TTC549 (cell line): ENCODE data around the gene ST3GAL5.
"Not testable (repeated sequence)": the region's sequence is repeated elsewhere in the genome, so short reads cannot be mapped to it uniquely, and the experiment has no call there.

Experiments
- FAIRE-seq: peaks from 2 replicates; lab custom pipeline; 2012; peaks lifted over from hg19 to GRCh38; lab: Jason Lieb, UNC

Gene ST3GAL5

DNA sequence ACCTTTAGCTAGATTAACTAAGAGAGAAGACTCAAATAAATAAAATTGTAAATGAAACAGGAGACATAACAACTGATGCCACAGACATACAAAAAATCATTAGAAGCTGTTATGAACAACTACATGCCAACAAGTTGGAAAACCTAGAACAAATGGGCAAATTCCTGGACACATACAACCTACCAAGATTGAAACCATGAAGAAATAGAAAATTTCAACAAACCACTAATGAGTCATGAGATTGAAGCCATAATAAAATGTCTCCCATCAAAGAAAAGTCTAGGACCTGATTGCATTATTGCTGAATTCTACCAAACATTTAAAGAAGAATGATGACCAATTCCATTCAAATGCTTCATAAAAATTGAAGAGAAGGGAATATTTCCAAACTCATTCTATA lies 54.3 kb downstream of the ST3GAL5 start:
- FAIRE-seq: no peak

DNA sequence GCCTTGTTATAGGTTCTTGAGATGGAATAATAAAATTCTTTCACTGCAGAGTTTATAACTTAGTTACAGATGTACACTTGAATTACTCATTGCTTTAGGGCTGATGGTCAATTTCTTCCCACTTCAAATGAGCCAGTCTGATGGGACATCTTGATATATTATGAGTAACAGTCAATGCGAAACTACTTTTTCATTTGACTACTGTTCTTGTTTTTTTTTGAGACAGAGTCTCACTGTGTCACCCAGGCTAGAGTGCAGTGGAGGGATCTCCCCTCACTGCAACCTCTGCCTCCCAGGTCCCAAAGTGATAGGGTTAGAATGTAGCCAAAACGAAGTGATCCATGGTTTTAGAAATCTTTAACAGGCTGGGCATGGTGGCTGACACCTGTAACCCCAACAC lies 57.1 kb downstream of the ST3GAL5 start:
- FAIRE-seq: no peak

DNA sequence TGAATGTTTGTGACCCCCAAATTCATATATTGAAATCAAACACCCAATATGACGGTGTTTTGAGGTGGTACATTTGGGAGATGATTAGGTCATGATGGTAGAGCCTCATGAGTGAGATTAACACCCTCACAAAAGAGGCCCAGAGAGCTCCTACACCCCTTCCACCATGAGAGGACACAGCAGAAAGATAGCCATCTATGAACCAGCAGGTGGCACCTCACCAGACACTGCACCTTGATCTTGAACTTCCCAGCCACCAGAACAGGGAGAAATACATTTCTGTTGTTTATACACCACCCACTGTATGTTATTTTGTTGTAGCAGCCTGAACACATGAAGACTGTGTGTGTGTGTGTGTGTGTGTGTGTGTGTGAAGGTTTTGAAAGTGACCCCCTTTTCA lies 58.1 kb downstream of the ST3GAL5 start:
- FAIRE-seq: no peak

DNA sequence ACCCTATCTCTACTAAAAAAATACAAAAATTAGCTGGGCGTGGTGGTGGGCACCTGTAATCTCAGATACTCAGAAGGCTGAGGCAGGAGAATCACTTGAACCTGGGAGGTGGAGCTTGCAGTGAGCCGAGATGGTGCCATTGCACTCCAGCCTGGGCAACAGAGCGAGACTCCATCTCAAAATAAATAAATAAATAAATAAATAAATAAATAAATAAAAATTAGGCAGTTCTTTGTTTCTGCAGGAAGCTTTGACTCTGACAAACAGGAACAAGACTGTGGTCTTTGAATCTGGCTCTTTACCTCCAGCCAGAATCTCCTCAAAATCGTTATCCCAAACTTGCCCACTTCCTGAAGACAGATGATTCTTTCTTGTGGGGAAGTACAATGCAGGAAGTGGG lies 59.4 kb downstream of the ST3GAL5 start:
- FAIRE-seq: not testable (repeated sequence)

DNA sequence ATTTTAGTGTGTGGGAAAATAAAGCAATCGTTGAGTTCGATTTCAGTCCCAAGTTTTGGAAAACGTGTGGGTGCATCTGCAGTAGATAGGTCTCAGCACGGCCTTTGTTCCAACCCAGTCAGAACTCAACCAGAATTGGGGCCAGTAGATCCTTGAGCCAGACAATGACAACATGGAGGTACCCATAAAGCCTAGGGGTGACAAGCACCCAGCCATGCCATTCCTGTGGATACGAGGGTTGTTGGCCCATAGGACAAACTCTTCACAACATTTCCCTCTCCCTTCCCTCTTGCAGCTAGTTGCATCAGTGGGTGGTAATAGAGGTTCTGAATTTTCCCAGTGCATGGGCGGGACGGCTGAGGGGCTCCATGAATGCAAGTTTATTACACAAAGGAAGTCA lies 60.1 kb downstream of the ST3GAL5 start:
- FAIRE-seq: no peak

DNA sequence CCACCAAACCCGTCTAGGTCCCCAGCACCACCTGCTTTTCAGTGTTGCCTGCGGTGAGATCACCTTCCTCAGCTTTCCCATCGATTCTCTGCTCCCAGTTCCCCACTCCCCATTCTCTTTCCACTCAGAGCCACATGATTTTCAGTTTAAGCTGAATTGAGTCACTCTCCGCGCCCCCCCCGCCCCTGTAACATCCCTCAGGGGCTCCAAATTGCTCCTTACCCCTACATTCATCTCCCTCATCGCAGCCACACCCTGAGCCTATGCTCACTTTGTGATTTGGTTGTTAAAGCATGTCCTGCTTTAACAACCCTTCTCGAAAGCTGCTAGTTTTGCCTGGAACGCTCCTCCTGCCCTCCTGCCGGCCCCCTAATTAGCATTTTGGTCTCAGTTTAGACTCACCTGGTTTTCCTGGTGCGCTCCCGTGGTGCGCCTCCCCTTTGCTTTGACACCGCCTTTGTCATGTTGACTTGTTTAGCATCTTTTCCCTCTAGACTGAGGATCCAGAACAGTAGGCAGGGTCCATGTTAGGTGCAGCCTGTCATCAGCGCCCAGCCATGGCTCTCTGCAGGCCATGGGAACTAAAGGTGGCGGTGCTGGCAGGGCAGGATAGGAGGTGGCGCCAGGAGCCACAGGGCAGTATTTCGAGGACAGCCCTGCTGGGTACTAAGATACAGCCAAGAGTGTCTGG lies 60.8 kb downstream of the ST3GAL5 start:
- no peak for FAIRE-seq

DNA sequence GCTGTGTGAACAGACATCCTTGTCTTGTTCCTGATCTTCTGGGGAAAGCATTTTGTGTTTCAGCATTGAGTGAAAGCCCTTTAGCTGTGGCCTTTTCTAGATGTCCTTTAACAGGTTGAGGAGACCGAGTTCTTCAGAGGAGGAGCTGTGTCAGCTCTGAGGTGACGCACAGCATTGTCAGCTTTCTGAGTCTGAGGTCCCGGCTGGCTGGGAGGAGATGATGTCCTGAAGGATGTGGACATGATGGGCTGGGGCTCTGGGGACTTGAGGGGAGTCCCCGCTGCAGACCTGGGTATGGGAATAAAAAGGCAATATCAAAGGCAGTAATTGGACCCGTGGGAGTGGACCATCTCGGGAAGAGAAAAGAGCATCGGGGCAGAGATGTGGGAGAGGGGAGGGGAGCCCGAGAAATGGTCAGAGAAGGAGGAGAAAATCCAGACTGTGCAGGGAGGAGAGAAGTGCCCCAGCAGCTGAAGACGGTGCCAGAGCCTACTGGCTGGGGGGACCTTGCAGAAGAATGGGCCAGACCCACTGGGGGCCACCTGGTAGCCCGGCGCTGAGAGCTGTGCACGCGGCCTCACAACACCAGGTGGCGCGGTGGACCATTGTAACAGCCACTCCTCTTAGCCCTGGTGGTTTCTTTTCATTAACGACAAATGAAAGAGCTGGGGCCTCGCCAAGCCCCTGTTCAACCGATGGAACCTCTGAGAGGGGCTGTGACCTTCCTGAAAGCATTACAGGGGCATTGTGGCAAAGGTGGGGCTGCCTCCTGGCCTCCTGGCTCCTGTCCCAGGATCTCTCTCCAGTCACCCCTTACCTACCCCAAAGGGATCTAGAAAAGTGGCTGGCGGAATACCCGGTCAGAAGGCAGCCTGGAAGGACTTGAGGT lies 61.6 kb downstream of the ST3GAL5 start:
- no peak for FAIRE-seq

DNA sequence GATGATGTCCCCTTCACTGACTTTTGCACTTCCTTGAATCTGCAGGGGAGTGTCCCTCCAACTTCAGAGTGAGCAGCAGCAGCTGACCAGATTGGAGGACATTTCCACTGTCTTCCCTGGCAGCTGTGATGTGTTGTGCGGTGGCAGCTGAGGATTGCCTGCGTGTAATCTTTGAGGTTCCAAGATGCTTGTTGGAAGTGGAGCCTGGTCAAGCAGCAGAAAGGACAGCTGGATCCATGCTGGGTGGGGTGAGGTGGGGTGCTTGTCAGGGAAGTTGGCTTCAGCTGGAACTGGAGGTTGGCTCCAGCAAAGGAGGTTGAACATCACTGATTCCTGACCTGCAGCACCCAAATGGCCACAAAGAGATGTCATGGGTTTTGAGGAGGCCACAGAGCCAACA lies 64.8 kb downstream of the ST3GAL5 start:
- FAIRE-seq: no peak

DNA sequence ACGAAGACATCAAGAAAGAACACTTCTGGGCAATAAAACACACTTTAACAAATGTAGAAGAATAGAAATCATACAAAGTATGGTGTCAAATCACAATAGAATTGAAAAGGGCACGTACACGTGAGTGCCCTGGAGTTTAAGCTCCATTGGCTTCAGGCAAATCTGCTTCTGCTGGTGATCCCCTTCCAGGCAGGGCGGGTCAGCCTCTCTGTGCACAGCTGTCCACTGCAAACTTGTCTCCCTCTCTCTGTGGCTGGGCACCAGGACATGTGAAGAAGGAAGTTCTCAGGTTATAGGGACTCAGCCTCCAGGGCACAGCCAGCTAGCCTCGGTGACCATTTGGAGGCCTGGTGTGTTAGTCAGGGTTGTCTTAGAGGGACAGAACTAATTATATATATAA lies 66.0 kb downstream of the ST3GAL5 start:
- FAIRE-seq: no peak

DNA sequence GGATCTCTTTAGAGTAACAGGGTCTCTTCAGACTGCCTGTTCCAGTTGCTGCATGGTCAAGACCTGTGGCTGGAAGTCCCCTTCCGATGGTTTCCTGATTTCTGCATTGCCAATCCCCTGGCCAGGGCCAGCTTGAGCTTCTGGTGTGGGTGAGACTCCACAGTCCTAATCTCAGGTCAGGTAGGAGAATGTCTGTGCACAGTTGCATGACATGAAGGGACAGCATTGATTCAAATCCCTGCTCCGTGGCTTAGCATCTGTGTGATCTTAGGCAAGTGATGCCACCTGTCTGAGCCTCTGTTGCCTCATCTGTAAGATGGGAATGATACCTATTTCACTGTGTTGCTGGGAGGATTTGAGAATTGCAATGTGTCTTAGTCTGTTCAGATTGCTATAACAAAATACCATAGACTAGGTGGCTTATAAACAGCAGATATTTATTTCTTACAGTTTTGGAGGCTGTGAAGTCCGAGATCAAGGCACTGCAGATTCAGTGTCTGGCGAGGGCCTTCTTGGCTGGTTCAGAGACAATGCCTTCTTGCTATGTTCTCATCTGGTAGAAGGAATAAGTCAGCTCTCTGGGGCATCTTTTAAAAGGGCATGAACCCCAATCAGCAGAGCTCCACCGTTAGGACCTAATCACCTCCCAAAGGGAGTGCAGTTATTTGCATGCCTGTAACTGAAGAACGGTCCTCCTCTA lies 68.8 kb downstream of the ST3GAL5 start:
- FAIRE-seq: no peak

DNA sequence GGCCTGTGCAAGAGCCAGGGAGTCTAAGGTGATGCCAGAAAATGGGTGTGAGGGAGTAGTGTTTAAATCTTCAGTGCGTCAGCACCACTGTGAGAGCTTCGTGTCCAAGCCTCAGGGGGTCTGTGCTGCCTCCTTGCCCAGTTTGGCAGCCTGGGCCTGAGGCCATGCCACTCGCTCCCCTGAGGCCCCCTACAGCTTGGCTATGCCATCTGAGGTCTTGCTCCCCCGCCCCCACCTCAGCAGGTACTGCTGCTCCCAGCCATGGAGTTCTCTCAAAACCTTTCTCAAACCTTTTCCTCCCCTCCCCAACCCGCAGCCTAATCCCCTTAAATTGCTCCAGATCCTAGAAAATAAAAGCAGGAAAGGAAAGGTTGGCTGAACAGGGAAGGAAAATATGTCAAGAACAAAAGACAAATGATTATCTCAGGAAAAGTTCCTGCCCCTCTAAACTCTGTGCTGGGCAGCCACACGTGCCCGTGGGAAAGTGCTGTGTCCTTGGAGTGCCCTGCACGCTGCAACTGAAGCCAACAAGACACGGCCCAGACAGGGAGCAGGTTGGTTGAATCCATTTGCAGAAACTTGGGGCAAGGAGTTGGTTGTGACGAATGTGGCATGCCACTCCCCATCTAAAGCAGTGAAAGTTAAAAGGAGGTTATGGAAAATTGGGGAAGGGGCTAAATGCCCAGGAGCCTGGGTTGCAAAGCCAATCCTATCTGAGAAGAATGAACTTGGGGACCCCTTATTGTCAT lies 73.8 kb downstream of the ST3GAL5 start:
- FAIRE-seq: no peak

DNA sequence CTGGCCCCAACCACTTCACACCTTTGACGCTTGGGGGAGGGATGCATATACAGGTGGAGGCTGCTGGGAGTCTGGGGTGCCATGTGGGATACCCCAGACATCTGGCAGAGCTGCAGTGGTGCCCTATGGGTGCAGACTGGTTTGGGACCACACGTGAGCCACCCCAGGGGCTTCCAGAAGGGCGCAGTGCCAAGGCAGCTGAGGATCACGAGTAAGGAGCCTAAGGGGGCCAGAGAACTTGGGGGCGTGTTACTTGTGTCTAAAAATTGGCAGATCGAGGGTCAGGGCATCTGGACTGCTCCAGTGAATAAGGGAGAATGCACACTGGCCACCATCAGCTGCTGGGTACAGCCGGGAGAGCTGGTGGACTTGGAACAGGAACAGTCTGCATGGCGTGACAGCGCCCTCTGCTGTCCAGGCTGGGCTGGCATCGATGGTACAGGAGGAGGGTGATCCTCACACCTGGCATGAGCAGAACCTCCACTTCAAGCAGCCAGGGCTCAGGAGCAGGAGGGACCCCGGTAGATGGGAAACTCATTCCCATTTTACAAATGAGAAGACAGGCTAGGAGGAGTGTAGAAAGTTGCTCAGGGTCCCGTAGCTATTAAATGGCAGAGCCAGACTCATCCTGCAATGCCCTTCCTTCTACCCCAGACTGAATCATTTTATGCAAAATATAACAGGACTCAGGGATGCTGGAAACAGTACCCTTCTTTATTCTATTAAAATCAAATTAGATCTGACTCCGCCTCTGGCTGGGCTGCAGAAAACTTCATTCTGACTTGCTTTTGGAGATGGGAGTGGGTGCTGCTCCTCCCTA lies 74.6 kb downstream of the ST3GAL5 start:
- no peak for FAIRE-seq

DNA sequence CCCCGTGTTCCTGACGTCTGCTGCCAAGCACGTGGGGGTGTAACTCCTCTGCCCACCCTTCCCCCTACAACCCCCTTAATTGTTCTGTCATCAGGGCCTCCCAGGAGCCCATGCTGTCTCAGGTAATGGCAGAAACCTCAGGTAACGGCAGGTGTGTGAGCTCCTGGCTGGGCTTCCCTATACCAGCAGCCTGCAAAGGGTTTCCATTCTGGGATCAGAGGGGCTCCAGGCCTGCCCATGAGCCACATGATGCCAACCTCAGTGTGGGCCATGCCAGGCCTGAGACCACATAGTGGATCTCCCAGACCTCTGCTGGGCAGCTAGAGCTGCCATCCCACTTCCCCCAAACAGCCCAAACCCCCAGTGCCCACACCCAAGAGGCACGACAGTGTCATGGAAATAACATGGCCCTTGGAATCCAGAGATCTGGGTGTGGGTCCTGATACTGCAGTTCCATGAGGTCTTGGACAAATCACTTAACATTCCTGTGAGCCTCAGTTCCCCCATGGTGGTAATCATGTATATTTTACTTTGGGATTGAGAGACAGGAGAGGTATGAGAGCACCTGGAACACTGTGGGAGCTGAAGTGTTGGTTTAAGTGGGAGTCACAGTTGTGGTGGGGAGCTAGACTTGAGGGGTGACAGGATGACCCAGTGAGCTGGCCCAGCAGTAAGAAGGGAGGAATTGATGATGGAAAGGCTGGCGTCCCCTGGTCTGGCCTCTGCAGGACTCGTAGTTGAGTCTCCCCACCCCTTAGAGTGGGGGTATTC lies 75.4 kb downstream of the ST3GAL5 start:
- FAIRE-seq: no peak

DNA sequence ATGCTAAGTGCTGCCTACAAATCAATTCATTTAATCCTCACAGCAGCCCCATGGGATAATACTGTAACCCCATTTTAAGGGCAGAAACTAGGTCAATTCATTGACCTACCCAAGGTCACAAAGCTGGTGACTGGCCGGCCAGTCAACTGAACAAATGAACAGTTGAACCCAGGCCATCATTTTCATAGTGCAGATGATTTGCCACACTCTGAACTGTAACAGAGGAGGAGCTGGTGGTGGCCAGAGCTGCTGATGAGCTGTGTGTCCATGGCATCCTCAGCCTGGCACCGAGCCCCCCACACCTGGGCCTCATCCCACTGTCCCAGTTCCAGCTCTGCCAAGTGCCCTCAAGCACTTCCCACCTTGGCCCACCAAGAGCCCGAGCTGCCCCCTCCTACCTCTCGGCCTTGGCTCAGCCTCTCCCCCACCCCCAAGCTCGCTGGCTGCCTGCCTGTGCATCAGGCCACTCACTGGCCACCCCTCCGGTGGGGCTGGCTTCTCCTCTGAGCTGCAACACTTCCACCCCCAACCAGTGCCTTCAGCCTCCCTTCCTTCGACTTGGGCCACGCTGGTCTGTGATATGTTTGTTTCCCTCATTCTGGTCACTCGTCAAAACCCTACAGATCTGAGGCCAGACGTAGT lies 76.6 kb downstream of the ST3GAL5 start:
- FAIRE-seq: no peak

DNA sequence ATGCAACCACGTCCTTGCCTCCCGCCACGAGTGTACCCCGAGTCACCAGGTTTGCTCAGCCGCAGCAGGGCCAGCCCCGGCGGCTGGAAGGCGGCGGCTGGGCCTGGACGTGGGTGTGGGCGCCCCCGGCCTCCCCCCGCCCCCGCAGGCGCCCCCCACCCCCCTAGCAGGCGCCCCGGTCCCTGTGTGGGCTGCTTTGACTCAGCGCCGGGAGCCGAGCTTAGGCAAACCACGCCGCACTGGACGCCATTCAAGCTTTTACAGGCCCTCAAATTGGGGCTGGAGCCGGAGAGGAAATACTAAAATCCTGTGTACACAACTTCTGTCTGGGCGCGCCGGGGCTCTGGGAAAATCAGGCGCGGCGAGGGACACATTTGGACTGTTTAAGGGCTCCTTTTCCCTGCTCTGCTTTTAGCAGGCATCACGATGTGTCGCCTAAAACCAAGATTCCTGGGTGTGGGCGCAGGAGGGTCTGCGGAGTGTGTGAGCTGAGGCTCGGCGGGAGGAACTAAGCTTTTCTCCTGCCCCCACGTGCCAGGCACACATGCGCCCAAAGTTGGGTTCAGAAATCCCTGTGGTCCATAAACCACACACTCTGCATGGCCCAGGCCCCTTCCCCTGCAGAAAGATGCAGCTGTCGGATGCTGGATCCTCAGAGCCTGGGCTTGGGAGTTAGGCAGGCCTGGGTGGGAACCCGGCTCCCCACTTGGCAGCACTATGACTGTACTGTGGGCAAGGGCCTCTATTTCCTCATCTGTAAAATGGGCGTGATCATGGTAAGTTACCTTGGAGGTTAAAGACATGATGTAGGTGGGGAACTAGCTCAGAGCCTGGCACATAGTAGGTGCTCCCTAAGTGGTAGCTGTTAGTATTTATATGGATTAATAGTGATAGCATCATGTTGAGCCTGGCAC lies 77.4 kb downstream of the ST3GAL5 start:
- FAIRE-seq: no peak

DNA sequence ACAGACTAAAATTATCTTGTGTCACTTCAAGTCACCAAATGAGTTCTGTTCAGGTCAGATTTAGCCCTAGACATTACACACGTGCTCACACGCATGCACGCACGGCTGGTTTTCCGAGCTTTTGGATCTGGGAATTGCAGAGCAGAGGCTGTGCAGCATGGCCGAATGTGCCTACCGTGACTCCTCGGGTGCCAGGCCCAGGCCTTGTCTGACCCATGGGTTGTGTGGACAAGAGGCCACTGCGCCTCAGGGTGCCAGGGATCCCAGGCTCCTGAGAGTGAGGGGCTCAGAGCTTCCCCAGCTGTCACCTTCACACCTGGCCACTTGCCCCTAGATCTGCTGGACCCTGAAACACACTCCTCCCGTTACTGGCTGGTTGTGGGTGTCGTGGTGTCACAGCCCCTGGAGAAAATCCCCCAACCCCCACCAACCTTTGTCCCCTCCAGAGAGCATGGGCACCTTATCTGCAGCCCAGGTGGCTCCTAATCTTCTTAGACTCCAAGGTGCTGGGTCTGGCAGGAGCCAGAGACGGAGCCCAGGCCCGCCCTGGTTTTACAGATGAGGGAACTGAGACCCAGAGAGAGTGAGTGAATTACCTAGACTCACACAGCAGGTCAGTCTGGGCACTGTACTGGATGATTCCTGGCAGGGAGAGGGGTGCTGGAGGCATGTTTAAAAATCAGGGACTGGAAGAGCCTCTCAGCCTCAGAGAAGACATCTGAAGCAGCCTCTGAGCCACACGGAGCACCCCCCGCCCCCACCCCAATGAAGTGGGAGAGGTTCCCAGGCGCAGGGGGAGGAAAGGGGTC lies 78.2 kb downstream of the ST3GAL5 start:
- FAIRE-seq: no peak

DNA sequence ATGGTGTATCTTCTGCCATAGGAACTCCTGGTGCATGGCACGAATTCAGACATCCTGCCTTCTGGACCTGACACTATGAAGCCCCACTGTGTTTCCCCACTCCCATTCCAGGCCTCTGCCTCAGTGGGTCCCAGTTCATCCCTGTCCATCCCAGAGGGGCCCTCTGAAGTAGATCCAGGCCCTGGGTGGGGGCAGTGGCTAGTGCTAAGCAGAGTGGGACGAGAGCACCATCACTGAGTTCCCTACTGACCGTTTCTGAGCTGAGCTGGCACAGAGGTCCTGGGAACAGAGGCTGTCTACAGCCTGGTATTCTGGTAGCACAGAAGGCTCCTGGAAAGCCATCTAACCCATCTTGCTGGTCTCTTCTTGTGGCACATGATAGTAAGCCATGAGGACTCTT lies 81.0 kb downstream of the ST3GAL5 start:
- FAIRE-seq: no peak
